ENCODE results near the gene SETD7.

- TF ChIP-seq CTCF (IDR thresholded peaks at IDR 0.05; ENCODE audit: borderline replicate concordance, extremely low read depth, low read length, poor library complexity, severe bottlenecking) (no peak), EZH2 (IDR thresholded peaks at IDR 0.05; ENCODE audit: borderline replicate concordance, low read depth, low read length, severe bottlenecking) (no peak)
These were observed 34.1 kb downstream of the SETD7 start for GRCh38 chr4:139521754-139522401.
